WTC11 (cell line): ENCODE measurements around the gene MMAA. TPM values are rescaled to one million over a fixed set of nuclear protein-coding genes. Genes with fewer than 3 reads are reported as not detected.

Experiments used
- FOXK1 ChIP-seq: sonication (generic); formaldehyde crosslinking; IDR thresholded peaks from 2 replicates; pipeline ENCODE4 v1.8.0; 2022; ENCODE audit warnings: mild to moderate bottlenecking, moderate library complexity, missing genetic modification reagents
- FOXP1 ChIP-seq: sonication (generic); formaldehyde crosslinking; IDR thresholded peaks from 2 replicates; pipeline ENCODE4 v1.8.0; 2022; ENCODE audit warnings: missing genetic modification reagents, mild to moderate bottlenecking, moderate library complexity, borderline replicate concordance
- GRHL2 ChIP-seq: fragments of 250-450 bp; sonication (Bioruptor Pico); IDR thresholded peaks from 2 replicates; pipeline ENCODE4 v1.8.0; 2022; ENCODE audit warnings: mild to moderate bottlenecking, moderate library complexity; ENCODE audit not compliant: insufficient replicate concordance, severe bottlenecking
- GTF2I ChIP-seq: fragments of 250-450 bp; sonication (Bioruptor Pico); conservative IDR thresholded peaks from 2 replicates; pipeline ENCODE4 v1.4.0; 2021; ENCODE audit warnings: mild to moderate bottlenecking
- KAT7 ChIP-seq: sonication (generic); formaldehyde crosslinking; IDR thresholded peaks from 2 replicates; pipeline ENCODE4 v1.8.1; 2023; ENCODE audit warnings: missing genetic modification reagents, mild to moderate bottlenecking, borderline replicate concordance
- TCF7 ChIP-seq: sonication (generic); formaldehyde crosslinking; IDR thresholded peaks from 2 replicates; pipeline ENCODE4 v1.8.0; 2022; ENCODE audit warnings: mild to moderate bottlenecking, low read depth, missing genetic modification reagents, moderate library complexity
- ZNF232 ChIP-seq: sonication (generic); formaldehyde crosslinking; IDR thresholded peaks from 2 replicates; pipeline ENCODE4 v1.8.0; 2022; ENCODE audit warnings: mild to moderate bottlenecking, missing genetic modification reagents
- total RNA-seq: library from RNA; stranded (reverse); gene quantifications from 3 replicates; pipeline ENCODE4 v1.2.3, GENCODE V29; 2021
- TF ChIP-seq, protein P1 (sequence below): sonication (generic); formaldehyde crosslinking; conservative IDR thresholded peaks from 2 replicates; pipeline ENCODE4 v1.8.1; 2023; ENCODE audit warnings: mild to moderate bottlenecking, low read depth, missing genetic modification reagents, moderate library complexity
- TF ChIP-seq, protein P2 (sequence below): sonication (generic); formaldehyde crosslinking; IDR thresholded peaks from 2 replicates; pipeline ENCODE4 v1.8.1; 2023; ENCODE audit warnings: mild to moderate bottlenecking, missing genetic modification reagents, borderline replicate concordance
- TF ChIP-seq, protein P3 (sequence below): sonication (generic); formaldehyde crosslinking; IDR thresholded peaks from 2 replicates; pipeline ENCODE4 v1.8.1; 2023; ENCODE audit warnings: mild to moderate bottlenecking, missing genetic modification reagents
- TF ChIP-seq, protein P4 (sequence below): fragments of 250-450 bp; sonication (Bioruptor Pico); IDR thresholded peaks from 2 replicates; pipeline ENCODE4 v1.8.0; 2021; ENCODE audit warnings: mild to moderate bottlenecking
- TF ChIP-seq, protein P5 (sequence below): sonication (generic); formaldehyde crosslinking; IDR thresholded peaks from 2 replicates; pipeline ENCODE4 v1.8.1; 2022; ENCODE audit warnings: mild to moderate bottlenecking, missing genetic modification reagents, moderate library complexity, borderline replicate concordance
- TF ChIP-seq, protein P6 (sequence below): sonication (generic); formaldehyde crosslinking; IDR thresholded peaks from 2 replicates; pipeline ENCODE4 v1.8.1; 2022; ENCODE audit warnings: missing genetic modification reagents, borderline replicate concordance
- TF ChIP-seq, protein P7 (sequence below): fragments of 250-450 bp; sonication (Bioruptor Pico); IDR thresholded peaks from 2 replicates; pipeline ENCODE4 v2.1.2; 2022; ENCODE audit warnings: mild to moderate bottlenecking, moderate library complexity

Gene MMAA
- total RNA-seq, 1 experiment from 2014 or later, result 4.9 TPM

DNA sequence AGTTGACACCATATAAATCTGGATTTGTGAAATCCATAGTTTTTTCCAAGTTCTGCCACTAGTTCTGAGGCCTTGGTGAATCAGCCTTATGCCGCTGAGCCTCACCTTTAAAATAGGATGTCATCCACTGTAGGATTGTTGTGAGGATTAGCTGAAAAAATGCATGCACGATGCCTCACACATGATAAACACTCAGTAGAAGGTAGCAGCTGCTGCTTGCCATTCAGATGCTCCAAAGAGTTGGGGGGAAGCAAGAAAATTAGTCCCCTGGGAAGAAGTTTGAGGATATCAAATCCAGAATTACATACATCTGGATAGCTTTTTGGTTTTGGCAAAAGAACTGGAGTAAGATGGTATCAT lies 7.4 kb downstream of the MMAA start (continued):
- TF ChIP-seq, protein P1, sequence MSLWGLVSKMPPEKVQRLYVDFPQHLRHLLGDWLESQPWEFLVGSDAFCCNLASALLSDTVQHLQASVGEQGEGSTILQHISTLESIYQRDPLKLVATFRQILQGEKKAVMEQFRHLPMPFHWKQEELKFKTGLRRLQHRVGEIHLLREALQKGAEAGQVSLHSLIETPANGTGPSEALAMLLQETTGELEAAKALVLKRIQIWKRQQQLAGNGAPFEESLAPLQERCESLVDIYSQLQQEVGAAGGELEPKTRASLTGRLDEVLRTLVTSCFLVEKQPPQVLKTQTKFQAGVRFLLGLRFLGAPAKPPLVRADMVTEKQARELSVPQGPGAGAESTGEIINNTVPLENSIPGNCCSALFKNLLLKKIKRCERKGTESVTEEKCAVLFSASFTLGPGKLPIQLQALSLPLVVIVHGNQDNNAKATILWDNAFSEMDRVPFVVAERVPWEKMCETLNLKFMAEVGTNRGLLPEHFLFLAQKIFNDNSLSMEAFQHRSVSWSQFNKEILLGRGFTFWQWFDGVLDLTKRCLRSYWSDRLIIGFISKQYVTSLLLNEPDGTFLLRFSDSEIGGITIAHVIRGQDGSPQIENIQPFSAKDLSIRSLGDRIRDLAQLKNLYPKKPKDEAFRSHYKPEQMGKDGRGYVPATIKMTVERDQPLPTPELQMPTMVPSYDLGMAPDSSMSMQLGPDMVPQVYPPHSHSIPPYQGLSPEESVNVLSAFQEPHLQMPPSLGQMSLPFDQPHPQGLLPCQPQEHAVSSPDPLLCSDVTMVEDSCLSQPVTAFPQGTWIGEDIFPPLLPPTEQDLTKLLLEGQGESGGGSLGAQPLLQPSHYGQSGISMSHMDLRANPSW (CRISPR knock-in tag), result no peak
- TF ChIP-seq GTF2I (no peak), KAT7 (CRISPR knock-in tag) (no peak), TCF7 (CRISPR knock-in tag) (no peak), FOXK1 (CRISPR knock-in tag) (no peak), ZNF232 (CRISPR knock-in tag) (no peak), GRHL2 (CRISPR knock-in tag) (no peak), FOXP1 (CRISPR knock-in tag) (no peak)
- TF ChIP-seq, protein P2, sequence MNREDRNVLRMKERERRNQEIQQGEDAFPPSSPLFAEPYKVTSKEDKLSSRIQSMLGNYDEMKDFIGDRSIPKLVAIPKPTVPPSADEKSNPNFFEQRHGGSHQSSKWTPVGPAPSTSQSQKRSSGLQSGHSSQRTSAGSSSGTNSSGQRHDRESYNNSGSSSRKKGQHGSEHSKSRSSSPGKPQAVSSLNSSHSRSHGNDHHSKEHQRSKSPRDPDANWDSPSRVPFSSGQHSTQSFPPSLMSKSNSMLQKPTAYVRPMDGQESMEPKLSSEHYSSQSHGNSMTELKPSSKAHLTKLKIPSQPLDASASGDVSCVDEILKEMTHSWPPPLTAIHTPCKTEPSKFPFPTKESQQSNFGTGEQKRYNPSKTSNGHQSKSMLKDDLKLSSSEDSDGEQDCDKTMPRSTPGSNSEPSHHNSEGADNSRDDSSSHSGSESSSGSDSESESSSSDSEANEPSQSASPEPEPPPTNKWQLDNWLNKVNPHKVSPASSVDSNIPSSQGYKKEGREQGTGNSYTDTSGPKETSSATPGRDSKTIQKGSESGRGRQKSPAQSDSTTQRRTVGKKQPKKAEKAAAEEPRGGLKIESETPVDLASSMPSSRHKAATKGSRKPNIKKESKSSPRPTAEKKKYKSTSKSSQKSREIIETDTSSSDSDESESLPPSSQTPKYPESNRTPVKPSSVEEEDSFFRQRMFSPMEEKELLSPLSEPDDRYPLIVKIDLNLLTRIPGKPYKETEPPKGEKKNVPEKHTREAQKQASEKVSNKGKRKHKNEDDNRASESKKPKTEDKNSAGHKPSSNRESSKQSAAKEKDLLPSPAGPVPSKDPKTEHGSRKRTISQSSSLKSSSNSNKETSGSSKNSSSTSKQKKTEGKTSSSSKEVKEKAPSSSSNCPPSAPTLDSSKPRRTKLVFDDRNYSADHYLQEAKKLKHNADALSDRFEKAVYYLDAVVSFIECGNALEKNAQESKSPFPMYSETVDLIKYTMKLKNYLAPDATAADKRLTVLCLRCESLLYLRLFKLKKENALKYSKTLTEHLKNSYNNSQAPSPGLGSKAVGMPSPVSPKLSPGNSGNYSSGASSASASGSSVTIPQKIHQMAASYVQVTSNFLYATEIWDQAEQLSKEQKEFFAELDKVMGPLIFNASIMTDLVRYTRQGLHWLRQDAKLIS (CRISPR knock-in tag), result no peak
- TF ChIP-seq, protein P3, sequence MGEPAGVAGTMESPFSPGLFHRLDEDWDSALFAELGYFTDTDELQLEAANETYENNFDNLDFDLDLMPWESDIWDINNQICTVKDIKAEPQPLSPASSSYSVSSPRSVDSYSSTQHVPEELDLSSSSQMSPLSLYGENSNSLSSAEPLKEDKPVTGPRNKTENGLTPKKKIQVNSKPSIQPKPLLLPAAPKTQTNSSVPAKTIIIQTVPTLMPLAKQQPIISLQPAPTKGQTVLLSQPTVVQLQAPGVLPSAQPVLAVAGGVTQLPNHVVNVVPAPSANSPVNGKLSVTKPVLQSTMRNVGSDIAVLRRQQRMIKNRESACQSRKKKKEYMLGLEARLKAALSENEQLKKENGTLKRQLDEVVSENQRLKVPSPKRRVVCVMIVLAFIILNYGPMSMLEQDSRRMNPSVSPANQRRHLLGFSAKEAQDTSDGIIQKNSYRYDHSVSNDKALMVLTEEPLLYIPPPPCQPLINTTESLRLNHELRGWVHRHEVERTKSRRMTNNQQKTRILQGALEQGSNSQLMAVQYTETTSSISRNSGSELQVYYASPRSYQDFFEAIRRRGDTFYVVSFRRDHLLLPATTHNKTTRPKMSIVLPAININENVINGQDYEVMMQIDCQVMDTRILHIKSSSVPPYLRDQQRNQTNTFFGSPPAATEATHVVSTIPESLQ (CRISPR knock-in tag), result no peak
- TF ChIP-seq, protein P4, sequence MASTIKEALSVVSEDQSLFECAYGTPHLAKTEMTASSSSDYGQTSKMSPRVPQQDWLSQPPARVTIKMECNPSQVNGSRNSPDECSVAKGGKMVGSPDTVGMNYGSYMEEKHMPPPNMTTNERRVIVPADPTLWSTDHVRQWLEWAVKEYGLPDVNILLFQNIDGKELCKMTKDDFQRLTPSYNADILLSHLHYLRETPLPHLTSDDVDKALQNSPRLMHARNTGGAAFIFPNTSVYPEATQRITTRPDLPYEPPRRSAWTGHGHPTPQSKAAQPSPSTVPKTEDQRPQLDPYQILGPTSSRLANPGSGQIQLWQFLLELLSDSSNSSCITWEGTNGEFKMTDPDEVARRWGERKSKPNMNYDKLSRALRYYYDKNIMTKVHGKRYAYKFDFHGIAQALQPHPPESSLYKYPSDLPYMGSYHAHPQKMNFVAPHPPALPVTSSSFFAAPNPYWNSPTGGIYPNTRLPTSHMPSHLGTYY (CRISPR knock-in tag), result no peak
- TF ChIP-seq, protein P5, sequence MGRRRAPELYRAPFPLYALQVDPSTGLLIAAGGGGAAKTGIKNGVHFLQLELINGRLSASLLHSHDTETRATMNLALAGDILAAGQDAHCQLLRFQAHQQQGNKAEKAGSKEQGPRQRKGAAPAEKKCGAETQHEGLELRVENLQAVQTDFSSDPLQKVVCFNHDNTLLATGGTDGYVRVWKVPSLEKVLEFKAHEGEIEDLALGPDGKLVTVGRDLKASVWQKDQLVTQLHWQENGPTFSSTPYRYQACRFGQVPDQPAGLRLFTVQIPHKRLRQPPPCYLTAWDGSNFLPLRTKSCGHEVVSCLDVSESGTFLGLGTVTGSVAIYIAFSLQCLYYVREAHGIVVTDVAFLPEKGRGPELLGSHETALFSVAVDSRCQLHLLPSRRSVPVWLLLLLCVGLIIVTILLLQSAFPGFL (CRISPR knock-in tag), result no peak
- TF ChIP-seq, protein P6, sequence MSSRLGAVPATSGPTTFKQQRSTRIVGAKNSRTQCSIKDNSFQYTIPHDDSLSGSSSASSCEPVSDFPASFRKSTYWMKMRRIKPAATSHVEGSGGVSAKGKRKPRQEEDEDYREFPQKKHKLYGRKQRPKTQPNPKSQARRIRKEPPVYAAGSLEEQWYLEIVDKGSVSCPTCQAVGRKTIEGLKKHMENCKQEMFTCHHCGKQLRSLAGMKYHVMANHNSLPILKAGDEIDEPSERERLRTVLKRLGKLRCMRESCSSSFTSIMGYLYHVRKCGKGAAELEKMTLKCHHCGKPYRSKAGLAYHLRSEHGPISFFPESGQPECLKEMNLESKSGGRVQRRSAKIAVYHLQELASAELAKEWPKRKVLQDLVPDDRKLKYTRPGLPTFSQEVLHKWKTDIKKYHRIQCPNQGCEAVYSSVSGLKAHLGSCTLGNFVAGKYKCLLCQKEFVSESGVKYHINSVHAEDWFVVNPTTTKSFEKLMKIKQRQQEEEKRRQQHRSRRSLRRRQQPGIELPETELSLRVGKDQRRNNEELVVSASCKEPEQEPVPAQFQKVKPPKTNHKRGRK (CRISPR knock-in tag), result no peak
- TF ChIP-seq, protein P7, sequence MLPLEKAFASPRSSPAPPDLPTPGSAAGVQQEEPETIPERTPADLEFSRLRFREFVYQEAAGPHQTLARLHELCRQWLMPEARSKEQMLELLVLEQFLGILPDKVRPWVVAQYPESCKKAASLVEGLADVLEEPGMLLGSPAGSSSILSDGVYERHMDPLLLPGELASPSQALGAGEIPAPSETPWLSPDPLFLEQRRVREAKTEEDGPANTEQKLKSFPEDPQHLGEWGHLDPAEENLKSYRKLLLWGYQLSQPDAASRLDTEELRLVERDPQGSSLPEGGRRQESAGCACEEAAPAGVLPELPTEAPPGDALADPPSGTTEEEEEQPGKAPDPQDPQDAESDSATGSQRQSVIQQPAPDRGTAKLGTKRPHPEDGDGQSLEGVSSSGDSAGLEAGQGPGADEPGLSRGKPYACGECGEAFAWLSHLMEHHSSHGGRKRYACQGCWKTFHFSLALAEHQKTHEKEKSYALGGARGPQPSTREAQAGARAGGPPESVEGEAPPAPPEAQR, result no peak
